CD4-positive, CD25-positive, alpha-beta regulatory T cell (primary cell): ENCODE data around the gene CD1D. TPM values are rescaled to one million over a fixed set of nuclear protein-coding genes. Genes with fewer than 3 reads are reported as not detected.
"Not testable (repeated sequence)": the region's sequence is repeated elsewhere in the genome, so short reads cannot be mapped to it uniquely, and the experiment has no call there.

ENCODE experiments used
- ATAC-seq, 2 donors: fragments of 150-1000 bp; cut with Tn5 transposase; one replicate each; pipeline ENCODE4 v1.10.0; 2021; ENCODE audit warnings: low read depth in 2 of 2, moderate number of reproducible peaks in 2 of 2, moderate library complexity in 1 of 2
- DNase-seq, 3 donors: peaks; one replicate each; pipeline versions ENCODE4 v3.0.0 to v3.0.0-alpha.2; 2012 to 2022; ENCODE audit warnings: mixed read lengths in 1 of 3
- H3K27ac ChIP-seq: one replicate; pipeline ENCODE4 v1.7.0; 2013; ENCODE audit warnings: mild to moderate bottlenecking, low read length; ENCODE audit not compliant: insufficient read depth, poor library complexity, severe bottlenecking
- H3K27me3 ChIP-seq: one replicate; pipeline ENCODE4 v1.7.0; 2013; ENCODE audit warnings: low read length; ENCODE audit not compliant: control insufficient read depth, insufficient read depth
- H3K36me3 ChIP-seq: one replicate; pipeline ENCODE4 v1.7.0; 2013; ENCODE audit warnings: mild to moderate bottlenecking, low read length, moderate library complexity; ENCODE audit not compliant: control insufficient read depth, insufficient read depth
- H3K4me1 ChIP-seq: 2 replicates; pipeline ENCODE4 v1.7.0; 2013; ENCODE audit warnings: mild to moderate bottlenecking, low read length; ENCODE audit not compliant: insufficient read depth, control insufficient read depth, poor library complexity, severe bottlenecking
- H3K4me3 ChIP-seq: one replicate; pipeline ENCODE4 v1.7.0; 2013; ENCODE audit warnings: low read depth, mild to moderate bottlenecking, low read length, moderate library complexity
- H3K9me3 ChIP-seq, 2 experiments: 1 replicate in 1 of 2; 2 replicates in 1 of 2; pipeline ENCODE4 v1.7.0; 2013; ENCODE audit warnings: low read length in 2 of 2, mild to moderate bottlenecking in 1 of 2, moderate library complexity in 1 of 2; ENCODE audit not compliant: control insufficient read depth in 2 of 2
- H3K27ac Mint-ChIP-seq, 3 donors: one replicate each; pipeline ENCODE4 v1.8.0; 2020 to 2022; ENCODE audit warnings: mild to moderate bottlenecking in 3 of 3, mixed read lengths in 3 of 3, moderate library complexity in 2 of 3
- H3K27me3 Mint-ChIP-seq: one replicate; pipeline ENCODE4 v1.8.0; 2022; ENCODE audit warnings: mild to moderate bottlenecking, mixed read lengths
- H3K36me3 Mint-ChIP-seq: one replicate; pipeline ENCODE4 v1.8.0; 2020; ENCODE audit warnings: mixed read lengths
- H3K4me1 Mint-ChIP-seq, 4 donors: one replicate each; pipeline ENCODE4 v1.8.0; 2020 to 2022; ENCODE audit warnings: mixed read lengths in 4 of 4, mild to moderate bottlenecking in 1 of 4
- H3K4me3 Mint-ChIP-seq, 4 donors: one replicate each; pipeline ENCODE4 v1.8.0; 2020 to 2022; ENCODE audit warnings: mild to moderate bottlenecking in 4 of 4, mixed read lengths in 4 of 4, moderate library complexity in 3 of 4
- H3K9me3 Mint-ChIP-seq, 7 donors: one replicate each; pipeline ENCODE4 v1.8.0; 2020 to 2022; ENCODE audit warnings: mixed read lengths in 7 of 7, mild to moderate bottlenecking in 3 of 7, moderate library complexity in 2 of 7
- polyA plus RNA-seq, 4 donors: library from polyadenylated mRNA; unstranded; fragments of 300-500 nt; fragmentation: Illumina TruSeq; gene quantifications; one replicate each; pipeline ENCODE4 v1.2.3, GENCODE V29; 2021
- total RNA-seq: library from RNA; stranded (reverse); gene quantifications from one replicate; pipeline ENCODE4 v1.2.3, GENCODE V29; 2022

The CD1D gene
- total and polyA plus RNA-seq, 5 donors from 2014 or later, result 0.12 to 0.16 TPM; not detected in 3

- Mint-ChIP-seq H3K4me3 (no peak overlapping the region), H3K27me3 (peaks cover 28% of the 10 kb centered on the region), H3K4me1 (peaks cover 0 to 9% (median 4%) of the 10 kb centered on the region in 4 donors), H3K36me3 (no peaks in the 10 kb centered on the region), H3K27ac (no peak overlapping the region), H3K9me3 (peaks cover 0 to 2% (median 0%) of the 10 kb centered on the region in 7 donors)
- ATAC-seq (no peak), DNase-seq (no peak)
- no peaks in the 10 kb centered on the region for H3K36me3 ChIP-seq
- H3K9me3 ChIP-seq, result no peaks in the 10 kb centered on the region
- no peak overlapping the region for H3K4me3 ChIP-seq
- no peak overlapping the region for H3K27ac ChIP-seq
- peaks cover 6% of the 10 kb centered on the region for H3K4me1 ChIP-seq
- H3K27me3 ChIP-seq, result peaks cover 5% of the 10 kb centered on the region
These were observed 28.0 kb downstream of the CD1D start for GRCh38 chr1:158208586-158209116.

- Histone ChIP-seq H3K27ac (no peak overlapping the region), H3K9me3 (no peaks in the 10 kb centered on the region), H3K4me3 (no peak overlapping the region), H3K4me1 (no peaks in the 10 kb centered on the region), H3K27me3 (peaks cover 3% of the 10 kb centered on the region), H3K36me3 (no peaks in the 10 kb centered on the region)
- H3K9me3 Mint-ChIP-seq, result peaks cover 0 to 3% (median 0%) of the 10 kb centered on the region in 7 donors
- H3K4me1 Mint-ChIP-seq, result no peaks in the 10 kb centered on the region
- DNase-seq (no peak), ATAC-seq (no peak)
- H3K27me3 Mint-ChIP-seq, result peaks cover 19% of the 10 kb centered on the region
- no peak overlapping the region for H3K27ac Mint-ChIP-seq
- H3K36me3 Mint-ChIP-seq, result no peaks in the 10 kb centered on the region
- no peak overlapping the region for H3K4me3 Mint-ChIP-seq
These were observed 31.6 kb downstream of the CD1D start for GRCh38 chr1:158212320-158212719.

GRCh38 chr1:158223445-158223844 lies 42.8 kb downstream of the CD1D start:
- not testable (repeated sequence) for H3K4me3 ChIP-seq, ATAC-seq, DNase-seq, H3K27ac Mint-ChIP-seq, H3K36me3 ChIP-seq, H3K4me1 Mint-ChIP-seq, H3K27me3 ChIP-seq, H3K4me3 Mint-ChIP-seq, H3K36me3 Mint-ChIP-seq, H3K4me1 ChIP-seq, H3K27ac ChIP-seq
- Mint-ChIP-seq H3K27me3 (peaks cover 11% of the 10 kb centered on the region), H3K9me3 (peaks cover 0 to 33% (median 9%) of the 10 kb centered on the region in 7 donors)
- H3K9me3 ChIP-seq, result peaks cover 7 to 14% of the 10 kb centered on the region in 2 experiments

- H3K36me3 Mint-ChIP-seq, result no peaks in the 10 kb centered on the region
- Histone ChIP-seq H3K36me3 (no peaks in the 10 kb centered on the region), H3K4me3 (no peak overlapping the region), H3K27me3 (peaks cover 10% of the 10 kb centered on the region), H3K4me1 (no peaks in the 10 kb centered on the region), H3K27ac (no peak overlapping the region), H3K9me3 (peaks cover under 1 to 11% of the 10 kb centered on the region in 2 experiments)
- peaks cover 25% of the 10 kb centered on the region for H3K27me3 Mint-ChIP-seq
- ATAC-seq, result no peak
- H3K4me3 Mint-ChIP-seq, result no peak overlapping the region
- no peaks in the 10 kb centered on the region for H3K4me1 Mint-ChIP-seq
- peaks cover 2 to 21% (median 5%) of the 10 kb centered on the region in 7 donors for H3K9me3 Mint-ChIP-seq
- no peak overlapping the region for H3K27ac Mint-ChIP-seq
- DNase-seq, result no peak
These were observed 47.4 kb downstream of the CD1D start for GRCh38 chr1:158227904-158228623.

Other genes starting within 250 kb of the CD1D start
- not detected for gene KIRREL1, start 187.2 kb upstream of the CD1D start, total RNA-seq
- not detected for gene KIRREL1, start 187.2 kb upstream of the CD1D start, polyA plus RNA-seq
- not detected for gene CD1A, start 73.5 kb downstream of the CD1D start, total RNA-seq
- not detected for gene CD1A, start 73.5 kb downstream of the CD1D start, polyA plus RNA-seq
- not detected for gene CD1C, start 109.0 kb downstream of the CD1D start, total RNA-seq
- gene CD1C, start 109.0 kb downstream of the CD1D start, polyA plus RNA-seq, result under 1 TPM in 1 of 4 donors, not detected in 3; 0.68 TPM
- gene CD1B, start 150.6 kb downstream of the CD1D start, total RNA-seq, result not detected
- not detected for gene CD1B, start 150.6 kb downstream of the CD1D start, polyA plus RNA-seq
- not detected for gene CD1E, start 173.0 kb downstream of the CD1D start, total RNA-seq
- gene CD1E, start 173.0 kb downstream of the CD1D start, polyA plus RNA-seq, result not detected
- not detected for gene OR10T2, start 218.6 kb downstream of the CD1D start, total RNA-seq
- gene OR10T2, start 218.6 kb downstream of the CD1D start, polyA plus RNA-seq, result not detected
- gene OR10K2, start 245.3 kb downstream of the CD1D start, total RNA-seq, result not detected
- gene OR10K2, start 245.3 kb downstream of the CD1D start, polyA plus RNA-seq, result not detected